NCI-H526 (cell line): ENCODE data around the gene HEXIM2.

ENCODE experiments used
- DNase-seq, 2 experiments: peaks; one replicate each; lab custom pipeline; 2025; lab: John Stamatoyannopoulos, UW

HEXIM2 gene

DNA sequence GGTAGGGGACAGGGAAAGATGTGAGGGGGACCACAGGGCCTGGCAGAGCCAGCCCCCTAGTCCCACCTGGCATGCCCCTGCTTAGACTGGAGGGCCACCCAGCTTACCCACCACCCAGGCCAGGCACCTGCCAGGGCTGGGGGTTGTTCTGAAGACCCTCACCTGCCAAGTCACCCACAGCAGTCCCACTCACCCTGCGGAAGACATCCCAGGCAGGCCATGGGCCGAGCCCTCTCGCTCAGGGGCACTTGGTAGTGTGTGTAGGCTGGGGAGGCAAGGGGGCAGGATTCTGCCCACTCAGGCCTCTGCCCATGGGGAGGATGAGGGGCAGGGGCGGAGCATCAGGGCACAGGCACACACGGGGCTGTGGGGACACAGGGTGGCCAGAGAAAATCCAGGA, 33.3 kb upstream of the HEXIM2 start:
- DNase-seq: no peak

DNA sequence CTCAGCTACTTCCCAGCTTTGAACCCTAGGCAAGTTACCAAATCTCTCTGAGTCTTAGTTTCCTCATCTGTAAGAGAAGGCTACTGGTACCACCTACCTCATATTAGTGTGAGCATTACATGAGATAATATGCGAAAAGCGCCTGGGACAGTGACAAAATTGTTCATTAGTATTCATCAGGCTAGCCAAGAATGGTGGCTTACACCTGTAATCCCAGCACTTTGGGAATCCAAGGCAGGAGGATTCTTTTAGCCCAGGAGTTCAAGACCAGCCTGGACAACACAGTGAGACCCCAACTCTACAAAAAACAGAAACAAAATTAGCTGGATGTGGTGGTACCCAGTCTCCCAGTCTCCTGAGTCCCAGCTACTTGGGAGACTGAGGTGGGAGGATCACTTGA, 32.7 kb upstream of the HEXIM2 start:
- no peak for DNase-seq

DNA sequence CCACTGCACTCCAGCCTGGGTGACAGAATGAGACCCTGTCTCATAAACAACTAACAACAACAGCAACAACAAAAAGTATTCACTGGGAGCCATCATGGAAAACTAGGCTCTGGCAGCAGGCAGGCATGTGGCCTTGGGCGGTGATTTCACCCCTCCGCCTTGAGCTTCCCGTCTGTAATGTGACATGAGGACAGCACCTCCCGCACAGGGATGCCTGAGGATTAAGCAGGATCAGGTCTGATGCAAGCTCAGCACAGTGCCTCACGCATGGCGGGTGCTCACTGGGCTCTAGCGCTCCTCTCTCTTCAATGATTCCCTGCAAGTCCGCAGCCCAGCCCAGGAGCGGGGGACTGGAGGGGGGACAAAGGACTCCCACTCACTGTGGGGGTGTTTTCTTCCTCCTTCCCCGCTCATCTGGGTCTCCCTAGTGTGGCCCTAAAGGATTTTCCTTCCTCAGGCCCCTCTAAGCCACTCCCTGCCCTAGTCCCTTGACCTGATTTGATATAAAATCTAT, 32.2 kb upstream of the HEXIM2 start:
- no peak for DNase-seq

DNA sequence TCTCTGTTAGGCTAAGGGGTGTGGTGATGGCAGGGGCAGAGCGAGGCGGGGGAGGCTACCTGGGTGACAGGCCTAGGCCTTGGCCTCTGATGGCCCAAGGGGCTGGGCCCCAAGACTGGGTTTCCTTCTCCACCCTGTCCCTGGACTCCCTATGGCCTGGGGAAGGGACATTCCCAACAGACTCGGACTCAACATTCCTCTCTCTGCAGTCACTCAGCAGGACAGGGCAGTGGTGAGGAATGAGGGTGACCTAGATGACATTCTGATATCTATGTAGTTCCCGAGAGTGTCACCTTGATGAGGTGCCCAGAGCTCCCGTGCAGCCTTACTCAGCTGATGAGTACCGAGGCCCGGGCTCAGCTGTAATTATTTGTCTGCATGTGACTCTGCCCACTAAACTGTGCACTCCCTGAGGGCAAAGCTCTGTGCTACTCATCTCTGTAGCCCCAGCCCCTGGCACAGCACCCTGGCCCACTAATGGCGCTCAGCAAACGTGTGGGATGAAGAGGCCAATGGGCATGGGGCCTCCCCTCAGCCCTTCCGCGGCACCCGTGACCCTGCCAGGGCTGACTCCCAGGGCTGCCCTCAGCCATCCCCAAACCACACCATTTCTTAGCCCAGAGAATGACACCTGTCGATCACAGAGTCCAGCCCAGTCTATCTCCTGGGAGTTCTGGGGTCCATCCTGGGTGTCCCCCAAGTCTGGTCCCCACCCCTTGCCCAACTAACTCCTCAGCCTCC, 31.6 kb upstream of the HEXIM2 start:
- no peak for DNase-seq

DNA sequence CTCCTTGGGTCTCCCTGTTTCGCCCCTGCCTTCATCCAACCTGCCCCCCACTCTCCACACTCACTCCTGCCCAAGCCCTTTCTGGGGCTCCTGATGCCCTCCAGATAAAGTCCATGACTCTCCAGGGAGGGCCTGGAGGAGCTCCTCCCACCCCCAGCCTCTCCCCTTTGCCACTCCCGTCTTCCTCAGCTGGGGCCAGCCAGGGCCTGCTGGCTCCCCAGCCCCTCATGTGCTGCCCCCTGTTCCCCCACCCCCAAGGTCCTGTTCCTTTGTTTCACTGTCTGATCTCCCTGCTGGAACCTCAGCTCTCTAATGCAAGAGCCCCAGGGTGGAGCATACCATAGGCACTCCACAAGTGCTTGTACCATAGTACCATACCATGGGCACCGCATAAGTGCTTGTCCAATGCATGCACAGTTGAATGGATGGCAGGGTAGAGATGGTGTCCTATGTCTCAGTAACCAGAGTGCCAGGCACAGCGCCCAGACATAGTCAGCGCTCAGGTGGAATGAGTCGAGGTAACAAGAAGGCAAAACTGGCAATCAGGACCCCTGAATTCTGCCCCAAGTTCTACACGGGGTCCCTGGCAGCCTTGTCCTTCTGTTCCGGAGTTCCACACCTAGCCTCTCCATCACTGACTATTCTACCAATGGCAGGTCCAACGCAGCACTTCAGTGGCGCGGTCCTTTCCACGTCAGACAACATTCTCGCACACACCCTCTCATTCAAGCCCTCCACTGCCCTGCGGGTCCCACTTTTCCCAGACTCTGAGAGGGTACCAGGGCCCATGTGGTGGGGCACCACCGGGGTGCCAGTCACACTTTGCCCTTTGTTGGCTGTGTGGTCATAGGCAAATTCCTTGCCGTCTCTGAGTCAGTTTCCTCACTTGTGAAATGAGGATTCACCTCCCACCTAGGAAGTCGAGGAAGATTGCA, 30.7 kb upstream of the HEXIM2 start:
- DNase-seq: no peak

DNA sequence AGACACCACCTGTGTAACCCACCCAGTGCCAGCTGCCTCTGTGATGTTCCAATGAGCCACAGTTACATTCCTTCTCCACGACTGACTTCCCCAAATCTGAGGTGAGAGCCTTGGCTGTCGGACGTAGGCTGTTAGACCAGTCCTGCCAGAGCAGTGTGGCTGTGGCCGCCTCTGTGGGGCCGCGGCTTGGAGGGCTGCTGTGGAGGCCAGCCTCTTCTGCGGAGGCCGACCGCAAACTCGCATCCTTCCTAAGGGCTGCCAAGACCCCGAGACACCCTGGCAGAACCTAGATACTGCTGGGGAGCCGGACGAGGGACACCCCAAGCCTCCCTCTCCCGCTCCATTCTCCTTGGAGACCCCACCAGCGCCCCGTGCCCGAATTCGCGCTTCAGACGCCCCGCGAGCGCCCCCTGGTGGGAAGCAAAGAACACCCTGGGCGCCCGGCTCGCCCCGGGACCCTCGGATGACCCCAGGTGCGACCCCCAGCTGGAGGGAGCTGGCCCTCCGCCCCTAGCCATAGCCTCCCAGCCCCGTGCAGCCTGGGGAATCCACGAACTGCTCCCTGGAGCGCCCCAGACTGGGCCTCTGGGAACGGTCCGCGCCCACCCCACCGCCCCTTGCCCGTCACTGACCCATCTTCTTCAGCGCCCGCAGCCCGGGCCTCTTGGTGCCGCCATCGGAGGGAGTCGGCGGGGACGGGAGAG, 29.9 kb upstream of the HEXIM2 start:
- peak; percentile 53 to 86 for DNase-seq

DNA sequence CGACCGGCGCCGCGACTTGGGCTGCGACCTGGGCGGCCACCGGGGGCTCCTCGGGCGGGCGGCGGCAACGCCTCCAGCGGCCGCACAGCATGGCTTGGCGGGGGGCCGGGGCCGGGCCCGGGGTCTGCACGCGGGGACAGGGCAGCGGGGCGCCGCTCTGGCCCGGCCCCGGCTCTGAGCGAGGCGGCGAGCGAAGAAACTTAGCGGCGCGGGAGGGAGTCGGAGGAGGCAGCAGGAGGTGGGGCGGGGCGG, 29.4 kb upstream of the HEXIM2 start, which contains the start of gene PLCD3:
PLCD3 (minus strand) TSS at position 196 of the 252 bp plus-strand sequence; CDS start at position 91, 105 bp downstream.
- DNase-seq: no peak

DNA sequence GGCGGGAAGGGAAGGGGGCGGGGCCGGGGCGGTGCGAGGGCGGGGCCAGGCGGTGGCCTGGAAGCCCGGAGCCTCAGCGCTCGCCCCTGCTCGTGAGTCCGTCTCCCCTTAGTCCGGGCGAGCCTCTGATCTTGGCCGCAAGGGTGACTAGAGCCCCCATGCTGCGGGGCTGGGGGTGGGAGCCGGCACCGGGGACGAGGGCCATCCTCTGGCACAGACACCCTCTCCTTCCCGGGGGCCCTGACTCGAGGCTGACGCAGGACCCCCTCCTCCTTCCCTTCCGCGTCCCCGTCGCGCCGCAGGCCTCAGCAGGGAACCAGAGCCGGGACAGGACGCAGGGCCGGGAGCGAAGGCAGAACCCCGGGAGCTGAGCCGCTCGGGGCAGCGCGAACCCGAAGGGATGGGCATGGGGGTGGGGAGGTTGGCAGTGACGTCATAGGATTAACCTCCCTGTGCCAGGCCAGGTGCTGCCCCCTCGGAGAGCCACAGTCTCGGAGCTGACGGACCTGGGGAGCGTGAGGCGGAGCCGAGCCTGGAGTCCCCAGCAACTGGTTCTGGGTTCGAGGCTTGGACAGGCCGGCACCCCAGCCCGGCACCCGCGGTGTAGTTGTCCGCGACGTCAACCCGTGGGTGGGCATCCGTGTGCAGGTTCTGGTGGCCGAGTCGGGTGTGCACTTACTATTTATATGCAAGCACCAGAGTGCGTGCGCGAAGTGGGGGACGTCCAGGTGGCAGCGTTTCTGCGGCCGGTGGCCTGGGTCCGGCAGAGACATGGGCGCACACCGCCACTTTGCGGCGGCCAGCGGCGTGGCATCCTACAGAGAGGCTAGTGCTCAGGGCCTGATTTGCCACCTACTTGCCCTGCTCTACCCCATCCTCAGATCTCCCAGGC, 28.9 kb upstream of the HEXIM2 start:
- DNase-seq: peak; percentile 77 to 92

DNA sequence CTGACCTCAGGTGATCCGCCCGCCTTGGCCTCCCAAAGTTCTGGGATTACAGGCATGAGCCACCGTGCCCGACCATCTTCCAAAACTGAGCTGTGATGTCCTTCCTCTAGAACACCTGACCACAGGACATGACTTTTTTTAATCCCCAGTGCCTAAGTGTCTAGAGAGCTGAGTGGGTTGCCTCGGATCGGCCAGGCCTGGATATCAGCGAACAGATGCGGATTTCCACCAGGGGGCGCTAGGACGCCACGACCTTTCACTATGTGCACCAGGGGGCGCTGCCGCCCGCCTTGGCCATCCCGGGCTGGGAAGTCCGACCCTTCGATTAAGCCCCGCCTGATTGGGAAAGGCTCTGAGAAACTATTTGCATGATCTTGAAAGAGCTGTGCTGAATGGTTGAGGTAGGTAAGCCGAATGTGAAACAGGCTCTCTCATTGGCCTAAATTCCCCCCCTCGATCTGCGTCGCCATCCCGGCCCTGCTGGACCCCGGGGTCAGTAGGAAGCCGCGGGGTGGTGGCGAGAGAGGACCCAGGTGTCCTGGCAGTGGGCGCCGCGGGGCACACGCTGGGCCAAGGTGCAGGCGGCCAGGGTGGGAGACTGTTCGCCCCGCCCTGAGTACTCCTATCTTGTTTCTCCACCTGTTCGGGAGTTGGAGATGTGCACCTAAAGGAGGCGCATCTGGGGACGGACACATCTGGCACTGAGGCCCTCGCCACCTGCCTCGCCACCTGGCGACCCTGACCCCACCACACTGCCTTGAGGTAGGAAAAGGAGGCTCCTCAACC, 26.3 kb upstream of the HEXIM2 start, which contains the start of gene ACBD4:
ACBD4 (plus strand) TSS at position 496 of the 786 bp plus-strand sequence. CDS start 458 bp downstream, outside the sequence.
- peak; percentile 98 to 99 for DNase-seq

DNA sequence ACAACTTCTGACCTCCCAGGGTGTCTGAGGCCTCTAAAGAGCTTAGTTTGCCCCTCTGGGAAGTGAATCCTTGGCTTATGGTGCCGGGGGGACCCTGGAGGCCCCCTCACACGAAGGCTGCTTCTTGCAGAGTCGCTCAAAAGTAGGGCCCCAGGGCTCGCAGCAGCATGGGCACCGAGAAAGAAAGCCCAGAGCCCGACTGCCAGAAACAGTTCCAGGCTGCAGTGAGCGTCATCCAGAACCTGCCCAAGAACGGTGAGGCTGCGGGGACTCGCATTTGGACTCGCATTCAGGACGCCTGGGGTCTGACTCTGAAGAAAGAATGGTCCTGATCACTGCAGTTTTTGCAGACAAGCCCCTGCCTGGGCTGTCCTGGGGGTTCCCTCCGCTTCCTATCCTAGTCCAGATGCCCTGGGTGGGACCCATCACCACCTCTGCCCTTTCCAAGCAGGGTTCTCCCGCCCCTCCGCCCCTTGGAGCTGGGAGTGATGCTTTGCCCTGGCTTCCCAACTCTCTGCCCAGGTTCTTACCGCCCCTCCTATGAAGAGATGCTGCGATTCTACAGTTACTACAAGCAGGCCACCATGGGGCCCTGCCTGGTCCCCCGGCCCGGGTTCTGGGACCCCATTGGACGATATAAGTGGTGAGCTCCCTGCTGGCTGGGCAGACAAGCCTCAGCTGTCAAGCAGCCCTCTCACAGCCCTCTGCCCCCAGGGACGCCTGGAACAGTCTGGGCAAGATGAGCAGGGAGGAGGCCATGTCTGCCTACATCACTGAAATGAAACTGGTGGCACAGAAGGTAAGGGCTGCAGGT, 25.5 kb upstream of the HEXIM2 start:
- DNase-seq: no peak

DNA sequence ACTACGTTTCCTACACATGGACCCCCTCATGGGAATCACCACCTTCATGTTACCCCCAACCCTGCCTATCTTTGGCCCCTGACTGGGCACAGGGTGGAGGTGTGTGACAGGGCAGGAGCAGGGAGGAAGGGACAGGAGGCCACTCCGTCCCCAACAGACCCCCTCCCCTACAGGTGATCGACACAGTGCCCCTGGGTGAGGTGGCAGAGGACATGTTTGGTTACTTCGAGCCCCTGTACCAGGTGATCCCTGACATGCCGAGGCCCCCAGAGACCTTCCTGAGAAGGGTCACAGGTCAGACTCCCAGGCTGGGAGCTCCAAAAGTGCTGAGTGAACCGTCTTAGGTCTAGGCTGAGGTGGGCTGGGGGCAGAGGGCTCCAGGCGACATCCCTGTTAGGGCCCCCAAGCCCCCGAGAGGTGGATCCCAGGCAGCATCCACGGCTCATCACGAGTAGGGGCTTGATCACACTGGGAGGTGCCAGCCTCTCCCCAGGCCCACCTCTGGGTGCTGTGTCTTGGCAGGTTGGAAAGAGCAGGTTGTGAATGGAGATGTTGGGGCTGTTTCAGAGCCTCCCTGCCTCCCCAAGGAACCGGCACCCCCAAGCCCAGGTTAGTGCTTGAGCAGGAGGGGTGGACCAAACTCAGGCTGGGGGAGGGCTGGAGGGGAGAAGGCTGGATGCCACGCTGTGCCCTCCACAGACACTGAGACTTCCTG, 24.7 kb upstream of the HEXIM2 start:
- DNase-seq: no peak

DNA sequence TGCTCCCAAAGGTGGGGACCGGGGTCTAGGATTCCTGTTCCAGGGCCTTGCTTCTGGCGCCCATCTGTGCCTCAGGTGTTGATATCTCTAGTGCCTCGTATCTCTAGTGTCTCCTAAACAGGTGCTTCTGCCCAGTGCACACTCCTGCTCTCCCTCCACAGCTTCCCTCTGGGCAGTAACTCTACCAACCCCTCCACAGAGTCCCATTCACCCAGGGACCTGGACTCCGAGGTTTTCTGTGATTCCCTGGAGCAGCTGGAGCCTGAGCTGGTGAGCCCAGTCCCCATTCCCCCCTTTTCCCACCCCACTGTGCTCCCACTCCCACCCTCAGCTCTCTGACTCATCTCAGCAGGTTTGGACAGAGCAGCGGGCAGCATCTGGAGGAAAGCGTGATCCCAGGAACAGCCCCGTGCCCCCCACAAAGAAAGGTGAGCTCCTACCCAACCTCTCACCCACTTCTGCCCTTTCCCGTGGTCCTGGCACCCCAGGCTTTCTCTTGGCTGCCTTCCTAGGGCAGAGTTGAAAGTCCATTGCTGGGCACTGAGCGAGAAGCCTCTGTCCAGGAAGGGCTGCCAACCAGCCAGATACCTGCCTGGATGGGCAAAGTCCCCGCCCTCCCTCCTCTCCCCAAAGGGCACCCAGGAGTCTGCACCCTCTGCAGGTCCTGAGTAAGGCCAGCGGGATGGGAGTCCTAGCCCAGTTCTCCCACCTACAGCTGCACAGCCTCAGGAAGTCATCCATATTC, 23.9 kb upstream of the HEXIM2 start:
- no peak for DNase-seq

DNA sequence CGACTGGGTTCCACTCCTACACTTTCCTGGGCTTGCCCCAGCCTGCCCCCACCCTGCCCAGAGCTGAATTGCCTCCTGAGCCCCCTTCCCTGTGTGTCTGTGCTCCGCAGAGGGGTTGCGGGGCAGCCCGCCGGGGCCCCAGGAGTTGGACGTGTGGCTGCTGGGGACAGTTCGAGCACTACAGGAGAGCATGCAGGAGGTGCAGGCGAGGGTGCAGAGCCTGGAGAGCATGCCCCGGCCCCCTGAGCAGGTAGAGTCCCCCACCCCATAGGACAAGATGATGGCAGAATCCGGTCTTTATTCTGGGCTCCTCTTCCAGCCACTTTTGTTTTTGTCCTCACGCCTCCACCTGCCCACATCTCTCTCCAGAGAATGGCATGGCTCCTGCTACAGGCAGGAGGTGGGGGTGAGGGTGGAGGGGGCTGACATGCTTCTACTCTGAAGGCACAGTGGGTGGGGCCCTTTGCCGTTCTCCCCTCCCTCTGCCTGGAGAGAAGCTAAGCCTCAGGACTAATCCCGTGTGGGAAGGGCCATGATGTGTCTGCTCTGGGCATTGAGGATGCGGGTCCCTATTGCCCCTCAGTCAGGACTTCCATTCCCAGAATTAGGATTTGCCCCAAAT, 22.7 kb upstream of the HEXIM2 start:
- DNase-seq: no peak

DNA sequence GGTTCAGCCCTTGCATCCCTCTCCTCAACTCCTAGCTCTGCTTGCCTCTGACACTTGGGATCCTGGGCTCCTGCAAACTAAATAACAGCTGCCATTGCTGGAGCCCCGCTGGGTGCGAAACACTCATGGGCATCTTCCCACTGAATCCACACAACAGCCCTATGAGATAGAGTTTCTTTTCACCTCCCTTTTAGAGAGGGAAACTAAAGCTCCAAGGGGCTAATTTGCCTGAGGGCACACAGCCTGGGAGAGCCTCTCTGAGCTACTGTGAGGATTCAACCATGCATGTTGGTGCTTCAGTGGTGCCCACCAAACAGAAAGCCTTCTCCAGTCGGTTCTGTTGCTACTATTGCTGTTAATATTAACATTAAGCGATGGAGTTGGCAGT, 22.1 kb upstream of the HEXIM2 start:
- no peak for DNase-seq

DNA sequence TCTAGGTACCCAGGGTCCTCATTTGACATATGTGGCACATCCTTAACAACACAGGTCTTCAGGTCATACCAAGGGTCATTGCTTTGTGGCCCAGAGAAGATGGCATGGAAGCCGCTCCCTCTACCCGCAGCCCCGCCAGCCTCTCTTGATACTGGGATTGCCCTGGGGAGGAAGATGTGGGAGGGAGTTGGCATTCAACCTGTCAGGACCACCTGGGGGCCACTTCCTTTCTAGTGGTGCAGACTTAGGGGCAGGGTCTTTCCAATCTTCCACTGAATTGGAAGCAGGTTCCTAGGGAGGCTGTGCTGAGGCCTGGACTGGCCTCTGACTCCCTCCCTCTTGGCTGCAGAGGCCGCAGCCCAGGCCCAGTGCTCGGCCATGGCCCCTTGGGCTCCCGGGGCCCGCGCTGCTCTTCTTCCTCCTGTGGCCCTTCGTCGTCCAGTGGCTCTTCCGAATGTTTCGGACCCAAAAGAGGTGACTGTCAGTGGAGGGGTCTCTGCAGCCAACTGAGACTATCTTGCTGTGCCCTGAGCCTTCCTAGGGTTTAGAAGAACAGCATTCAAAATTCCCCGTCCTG, 18.5 kb upstream of the HEXIM2 start:
- DNase-seq: no peak

DNA sequence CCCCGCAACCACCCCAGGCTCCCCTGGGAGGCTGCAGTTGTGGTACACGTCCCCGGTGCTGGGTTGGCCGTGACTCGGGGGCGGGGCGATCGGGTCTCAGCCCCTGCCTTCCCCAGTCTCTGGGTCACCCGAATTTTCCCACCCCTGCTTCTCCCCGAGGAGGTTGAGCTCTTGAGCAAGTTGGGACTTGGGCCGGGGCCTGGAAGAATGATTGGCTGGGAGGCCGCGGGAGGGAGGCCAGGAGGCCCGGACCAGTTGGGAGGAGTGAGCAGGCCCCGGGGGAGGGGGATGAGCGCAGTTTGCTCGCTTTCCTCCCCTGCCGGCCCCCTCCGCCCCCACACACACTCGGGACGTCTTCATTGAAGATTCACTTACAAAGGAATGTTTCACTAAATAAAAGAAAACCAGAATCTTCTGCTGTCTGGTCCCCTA, 17.9 kb upstream of the HEXIM2 start:
- no peak for DNase-seq
